ENCODE results near the gene COL10A1. TPM values are rescaled to one million over a fixed set of nuclear protein-coding genes. Genes with fewer than 3 reads are reported as not detected.

Gene COL10A1
- total RNA-seq, 2 donors from 2014 or later = 0.92 TPM; not detected in 1

DNA sequence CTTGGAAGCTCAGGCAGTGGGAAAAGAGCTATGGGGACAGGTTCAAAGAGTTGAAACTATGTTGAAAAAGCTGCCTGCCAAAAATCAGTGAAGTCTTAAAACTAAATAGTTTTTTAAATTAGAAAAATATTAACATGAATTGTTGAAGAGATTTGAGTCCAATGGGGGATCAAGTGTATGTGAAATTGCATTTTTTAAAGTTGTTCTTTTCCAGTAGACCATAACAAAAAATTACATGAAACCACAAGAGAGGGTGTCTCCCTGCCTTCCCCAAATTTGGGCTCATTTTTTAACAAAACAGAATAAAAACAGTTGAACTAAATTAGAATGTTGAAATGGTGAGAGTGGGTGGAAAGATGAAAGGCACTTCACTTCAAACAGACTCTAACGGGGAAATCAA, 31.5 kb upstream of the COL10A1 start:
- Histone ChIP-seq H3K4me1 (ENCODE audit: control insufficient read depth in 1 of 2, low read depth in 2 of 2) (peaks cover 3 to 19% of the 10 kb centered on the region in 2 donors), H3K27me3 (replicated peaks; ENCODE audit: insufficient read depth) (no peaks in the 10 kb centered on the region), H3K27ac (no peak overlapping the region), H3K9me3 (no peaks in the 10 kb centered on the region), H3K36me3 (no peaks in the 10 kb centered on the region), H3K4me3 (no peak overlapping the region)
- no peak for DNase-seq (ENCODE audit: low spot score)
- TF ChIP-seq, protein P1, sequence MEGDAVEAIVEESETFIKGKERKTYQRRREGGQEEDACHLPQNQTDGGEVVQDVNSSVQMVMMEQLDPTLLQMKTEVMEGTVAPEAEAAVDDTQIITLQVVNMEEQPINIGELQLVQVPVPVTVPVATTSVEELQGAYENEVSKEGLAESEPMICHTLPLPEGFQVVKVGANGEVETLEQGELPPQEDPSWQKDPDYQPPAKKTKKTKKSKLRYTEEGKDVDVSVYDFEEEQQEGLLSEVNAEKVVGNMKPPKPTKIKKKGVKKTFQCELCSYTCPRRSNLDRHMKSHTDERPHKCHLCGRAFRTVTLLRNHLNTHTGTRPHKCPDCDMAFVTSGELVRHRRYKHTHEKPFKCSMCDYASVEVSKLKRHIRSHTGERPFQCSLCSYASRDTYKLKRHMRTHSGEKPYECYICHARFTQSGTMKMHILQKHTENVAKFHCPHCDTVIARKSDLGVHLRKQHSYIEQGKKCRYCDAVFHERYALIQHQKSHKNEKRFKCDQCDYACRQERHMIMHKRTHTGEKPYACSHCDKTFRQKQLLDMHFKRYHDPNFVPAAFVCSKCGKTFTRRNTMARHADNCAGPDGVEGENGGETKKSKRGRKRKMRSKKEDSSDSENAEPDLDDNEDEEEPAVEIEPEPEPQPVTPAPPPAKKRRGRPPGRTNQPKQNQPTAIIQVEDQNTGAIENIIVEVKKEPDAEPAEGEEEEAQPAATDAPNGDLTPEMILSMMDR (IDR thresholded peaks at IDR 0.05) = no peak
- no peak for ATAC-seq (ENCODE audit: insufficient number of reproducible peaks, low FRiP score, low read depth)

- Histone ChIP-seq H3K36me3 (no peaks in the 10 kb centered on the region), H3K9me3 (no peaks in the 10 kb centered on the region), H3K4me1 (ENCODE audit: control insufficient read depth in 1 of 2, low read depth in 2 of 2) (peaks cover 5 to 22% of the 10 kb centered on the region in 2 donors), H3K27me3 (replicated peaks; ENCODE audit: insufficient read depth) (no peaks in the 10 kb centered on the region), H3K4me3 (no peak overlapping the region), H3K27ac (no peak overlapping the region)
- DNase-seq (ENCODE audit: low spot score) (no peak), ATAC-seq (ENCODE audit: insufficient number of reproducible peaks, low FRiP score, low read depth) (no peak)
- TF ChIP-seq, protein P1 (IDR thresholded peaks at IDR 0.05) = no peak
Observed at GRCh38 chr6:116156405-116157326, 30.7 kb upstream of the COL10A1 start.

- Histone ChIP-seq H3K36me3 (no peaks in the 10 kb centered on the region), H3K4me1 (ENCODE audit: control insufficient read depth in 1 of 2, low read depth in 2 of 2) (peaks cover 5 to 22% of the 10 kb centered on the region in 2 donors), H3K4me3 (no peak overlapping the region), H3K9me3 (no peaks in the 10 kb centered on the region), H3K27me3 (replicated peaks; ENCODE audit: insufficient read depth) (no peaks in the 10 kb centered on the region), H3K27ac (no peak overlapping the region)
- ATAC-seq (ENCODE audit: insufficient number of reproducible peaks, low FRiP score, low read depth) (no peak), DNase-seq (ENCODE audit: low spot score) (no peak)
- TF ChIP-seq, protein P1 (IDR thresholded peaks at IDR 0.05) = no peak
Observed at GRCh38 chr6:116154887-116155286, 29.0 kb upstream of the COL10A1 start.

GRCh38 chr6:116152620-116153019, 26.7 kb upstream of the COL10A1 start:
- H3K4me1 ChIP-seq (ENCODE audit: control insufficient read depth in 1 of 2, low read depth in 2 of 2) = peaks cover 5 to 12% of the 10 kb centered on the region in 2 donors
- H3K9me3 ChIP-seq = no peaks in the 10 kb centered on the region
- no peak for DNase-seq (ENCODE audit: low spot score)
- no peaks in the 10 kb centered on the region for H3K27me3 ChIP-seq (replicated peaks; ENCODE audit: insufficient read depth)
- no peak overlapping the region for H3K4me3 ChIP-seq
- no peak overlapping the region for H3K27ac ChIP-seq
- ATAC-seq (ENCODE audit: insufficient number of reproducible peaks, low FRiP score, low read depth) = no peak
- no peaks in the 10 kb centered on the region for H3K36me3 ChIP-seq
- TF ChIP-seq, protein P1 (IDR thresholded peaks at IDR 0.05) = no peak

DNA sequence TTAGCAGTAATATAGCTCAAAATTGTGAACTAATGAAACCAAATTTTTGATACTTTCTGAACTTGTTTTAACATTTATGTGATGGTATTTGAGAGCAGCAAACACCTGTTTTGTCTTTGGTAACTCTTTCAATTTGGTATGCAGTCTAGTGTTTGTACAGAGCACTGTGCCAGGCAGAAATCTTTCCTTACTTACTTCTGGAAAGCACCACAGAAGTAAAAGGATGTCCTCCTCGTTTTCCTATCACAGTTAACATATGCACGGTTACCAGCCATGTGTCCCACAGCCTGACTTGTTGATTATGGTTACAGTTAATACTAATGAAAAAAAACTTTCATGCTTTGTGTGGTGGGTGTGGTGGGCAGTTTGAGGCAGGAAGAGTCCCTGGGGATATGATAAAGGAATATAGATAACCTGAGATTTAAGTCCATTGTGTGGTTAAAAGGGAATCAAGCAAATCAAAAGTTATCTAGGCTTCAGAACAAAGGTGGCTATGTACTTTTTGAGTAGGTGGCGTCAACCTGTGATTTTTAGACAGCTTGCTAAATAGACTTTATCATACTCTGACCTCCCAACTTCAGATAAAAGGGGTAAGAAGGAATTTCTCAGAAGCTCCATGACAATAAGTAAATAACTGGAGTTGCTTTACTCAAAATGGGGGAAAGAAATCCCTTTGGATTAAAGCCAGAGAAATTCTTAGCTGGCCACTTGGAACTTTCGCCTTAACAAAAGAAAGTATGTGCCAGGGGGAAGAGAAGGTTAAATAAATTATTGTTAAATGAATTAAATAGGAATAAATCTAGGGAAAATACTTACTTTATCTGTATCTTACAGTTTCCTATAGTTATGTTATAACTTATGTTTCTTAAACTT, 20.1 kb upstream of the COL10A1 start:
- TF ChIP-seq, protein P1 (IDR thresholded peaks at IDR 0.05) = no peak
- Histone ChIP-seq H3K4me1 (ENCODE audit: control insufficient read depth in 1 of 2, low read depth in 2 of 2) (no peaks in the 10 kb centered on the region), H3K36me3 (no peaks in the 10 kb centered on the region), H3K27me3 (replicated peaks; ENCODE audit: insufficient read depth) (no peaks in the 10 kb centered on the region), H3K9me3 (no peaks in the 10 kb centered on the region), H3K27ac (no peak overlapping the region), H3K4me3 (no peak overlapping the region)
- DNase-seq (ENCODE audit: low spot score) (no peak), ATAC-seq (ENCODE audit: insufficient number of reproducible peaks, low FRiP score, low read depth) (no peak)
